CD4-positive, alpha-beta T cell treated with Interleukin-10 for 1 hour (primary cell): ENCODE data around the gene WDR20.
"Not testable (repeated sequence)": the region's sequence is repeated elsewhere in the genome, so short reads cannot be mapped to it uniquely, and the experiment has no call there.

Experiments used
- DNase-seq: peaks from one replicate; pipeline ENCODE4 v3.0.0-alpha.2; 2020

WDR20 gene

GRCh38 chr14:102222751-102223150, 83.1 kb downstream of the WDR20 start:
- no peak for DNase-seq

- DNase-seq, result no peak
These were observed 84.0 kb downstream of the WDR20 start for GRCh38 chr14:102223682-102224081.

- DNase-seq, result no peak
These were observed 85.7 kb downstream of the WDR20 start for GRCh38 chr14:102225386-102225785.

GRCh38 chr14:102225936-102226335, 86.2 kb downstream of the WDR20 start:
- no peak for DNase-seq

DNA sequence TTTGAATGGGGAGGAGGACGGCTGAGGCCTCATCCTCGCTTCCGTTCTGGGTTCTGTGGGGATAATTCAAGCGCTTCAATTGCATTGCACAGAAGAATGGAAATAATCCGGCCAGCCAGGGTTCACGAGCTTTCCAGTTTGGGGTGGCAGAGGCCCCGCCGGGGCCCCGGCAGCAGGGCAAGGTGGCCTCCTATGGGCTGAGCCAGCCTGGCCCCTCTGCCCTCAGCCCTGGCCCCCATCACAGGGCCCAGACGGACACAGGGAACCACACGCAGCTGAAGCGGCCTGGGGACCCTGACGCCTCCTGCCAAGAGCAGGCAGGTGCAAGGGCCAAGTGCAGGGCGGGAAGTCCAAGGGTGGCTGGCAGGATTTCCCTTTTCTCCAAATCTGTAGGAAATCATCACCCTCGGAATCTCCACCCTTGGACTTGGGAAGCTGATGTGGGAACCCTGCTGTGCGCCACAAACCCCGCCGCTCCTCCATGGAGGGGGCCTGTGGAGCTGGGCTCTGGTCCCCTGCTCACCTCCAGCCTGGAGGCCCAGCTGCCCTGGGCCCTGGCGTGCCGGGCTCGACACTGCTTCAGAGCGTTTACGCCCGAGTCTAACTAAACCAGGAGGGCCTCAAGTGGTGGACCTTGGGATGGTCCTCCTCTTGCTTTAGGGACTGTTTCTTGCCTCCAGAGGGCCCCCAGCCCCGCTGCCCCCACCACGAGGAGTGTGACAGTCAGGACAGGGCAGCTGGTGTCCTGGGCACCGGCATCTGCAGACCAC, 86.8 kb downstream of the WDR20 start:
- no peak for DNase-seq

- DNase-seq, result no peak
These were observed 87.7 kb downstream of the WDR20 start for GRCh38 chr14:102227184-102227964.

DNA sequence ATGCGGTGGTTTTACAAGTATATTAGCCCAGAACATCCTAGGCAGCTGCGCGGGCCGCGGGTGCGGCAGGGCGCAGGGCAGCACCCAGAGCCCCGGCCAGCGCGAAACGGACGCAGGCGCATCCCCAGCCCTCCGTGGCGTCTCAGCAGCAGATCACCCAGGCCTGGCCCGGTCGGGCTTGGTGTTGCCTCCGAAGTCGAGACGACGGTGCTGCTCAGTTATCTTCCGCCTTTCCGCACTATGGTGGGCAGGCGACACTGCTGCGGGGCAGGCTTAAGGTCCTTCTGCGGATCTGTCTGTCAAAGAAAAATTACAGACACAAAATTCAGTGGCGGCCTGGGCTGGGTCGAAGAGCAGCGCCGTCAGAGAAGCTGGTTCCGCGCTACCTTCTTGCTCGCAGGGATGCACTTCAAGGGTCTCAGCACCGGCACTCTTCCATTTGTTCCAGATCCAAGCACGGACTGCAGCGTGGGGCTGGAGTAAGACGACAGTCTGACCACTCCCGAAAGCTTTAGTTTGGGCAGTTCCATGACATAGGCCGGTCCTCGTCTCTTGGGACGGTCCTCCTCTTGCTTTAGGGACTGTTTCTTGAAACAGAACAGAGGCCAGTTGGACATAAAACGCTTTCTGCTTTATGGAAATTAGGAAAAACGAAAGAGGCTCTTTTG, 89.5 kb downstream of the WDR20 start:
- DNase-seq, result no peak

- no peak for DNase-seq
These were observed 90.0 kb downstream of the WDR20 start for GRCh38 chr14:102229739-102230092.

GRCh38 chr14:102230481-102231210, 90.9 kb downstream of the WDR20 start:
- no peak for DNase-seq

DNA sequence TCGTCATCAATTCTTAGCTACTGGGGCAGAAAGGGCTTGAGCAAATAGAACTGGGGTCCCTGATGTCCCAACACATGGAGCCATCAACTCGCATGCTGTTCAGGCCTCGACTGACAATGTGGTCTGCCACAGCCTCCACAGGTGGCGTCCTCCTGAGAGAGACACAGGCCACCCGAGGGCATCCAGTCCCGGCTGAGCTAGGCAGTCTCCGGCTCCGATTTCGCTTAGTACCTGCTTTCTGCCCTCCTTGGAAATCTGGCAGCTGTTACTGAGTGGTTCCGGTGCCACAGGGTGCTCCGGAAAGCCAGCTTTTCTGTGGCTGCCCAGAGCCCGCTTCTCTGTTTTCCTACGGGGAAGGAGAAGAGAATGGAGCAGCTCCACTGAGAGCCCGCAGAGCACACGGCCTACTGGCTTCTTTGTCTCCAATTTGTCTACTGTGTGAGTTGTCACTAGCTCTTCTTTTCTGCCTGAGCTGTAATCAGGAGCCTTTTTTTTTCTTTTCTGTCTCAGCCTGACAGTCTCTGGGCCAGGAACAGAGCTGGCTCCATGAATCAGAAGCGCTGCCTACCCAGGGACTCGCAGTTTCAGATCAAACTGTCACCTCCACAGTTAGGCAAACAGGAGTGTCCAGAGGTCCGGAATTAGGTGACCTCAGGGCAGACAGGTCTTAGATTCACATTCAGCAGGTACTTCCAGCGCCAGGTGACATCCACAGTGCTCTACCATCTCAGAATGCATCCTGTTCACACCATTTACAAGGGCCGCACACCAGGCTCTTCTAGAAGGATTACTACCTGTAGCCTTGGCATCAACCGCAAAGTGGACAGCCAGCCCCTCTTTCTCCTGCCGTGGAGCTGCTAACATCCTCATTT, 92.0 kb downstream of the WDR20 start:
- no peak for DNase-seq

DNA sequence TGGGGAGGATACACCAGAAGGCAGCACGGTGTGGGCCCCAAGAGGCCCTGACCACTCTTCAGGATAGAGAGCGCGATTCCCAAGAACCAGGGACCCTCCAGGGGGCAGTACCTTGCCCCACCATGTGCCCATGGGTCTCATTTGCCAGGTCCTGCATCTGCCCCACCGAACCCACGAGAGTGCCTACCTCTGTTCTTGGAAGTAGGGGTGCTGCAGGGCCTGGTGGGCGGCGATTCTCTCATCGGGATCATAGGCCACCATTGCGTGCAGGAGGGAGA, 92.6 kb downstream of the WDR20 start:
- DNase-seq, result no peak

- DNase-seq, result no peak
These were observed 93.4 kb downstream of the WDR20 start for GRCh38 chr14:102233081-102233480.

DNA sequence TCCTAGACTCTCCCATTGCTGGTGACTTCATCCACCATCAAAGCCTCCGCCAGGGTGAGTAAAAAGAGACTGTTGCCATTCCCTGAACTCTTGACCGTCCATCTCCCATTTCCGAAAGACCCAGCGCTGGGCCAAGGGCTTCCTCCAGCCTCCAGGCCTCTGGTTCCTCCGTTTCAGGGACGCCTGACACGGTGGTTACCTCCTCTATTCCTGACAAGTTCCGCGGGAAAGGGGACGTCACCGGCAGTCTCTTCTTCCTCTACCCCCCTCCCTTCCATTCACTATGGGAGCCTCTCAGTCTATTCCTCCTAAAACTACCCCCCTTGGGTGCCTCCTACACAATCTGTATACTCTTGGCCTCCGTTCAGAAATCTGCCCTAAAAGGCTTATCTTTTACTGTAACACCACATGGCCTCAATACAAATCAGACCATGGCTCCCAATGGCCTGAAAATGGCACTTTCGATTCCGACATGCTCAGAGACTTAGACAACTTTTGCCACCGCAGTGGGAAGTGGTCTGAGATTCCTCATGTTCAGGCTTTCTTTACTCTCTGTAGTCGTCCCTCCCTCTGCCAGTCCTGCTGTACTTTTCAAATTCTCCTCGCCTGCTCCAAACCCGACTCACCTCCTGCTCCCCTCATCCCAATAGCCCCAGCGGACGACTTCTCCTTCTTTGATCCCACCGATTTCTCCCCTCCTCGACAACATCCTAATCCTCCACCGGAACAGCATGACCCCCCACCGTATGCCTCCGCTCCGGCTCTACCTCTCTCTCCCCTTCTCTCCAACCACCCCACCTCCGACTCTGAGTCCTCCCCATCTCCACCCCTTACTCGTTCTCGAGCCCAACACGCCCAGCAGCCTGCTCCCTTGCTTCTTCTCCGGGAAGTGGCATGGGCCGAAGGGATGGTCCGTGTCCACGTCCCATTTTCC, 94.9 kb downstream of the WDR20 start:
- DNase-seq, result no peak

DNA sequence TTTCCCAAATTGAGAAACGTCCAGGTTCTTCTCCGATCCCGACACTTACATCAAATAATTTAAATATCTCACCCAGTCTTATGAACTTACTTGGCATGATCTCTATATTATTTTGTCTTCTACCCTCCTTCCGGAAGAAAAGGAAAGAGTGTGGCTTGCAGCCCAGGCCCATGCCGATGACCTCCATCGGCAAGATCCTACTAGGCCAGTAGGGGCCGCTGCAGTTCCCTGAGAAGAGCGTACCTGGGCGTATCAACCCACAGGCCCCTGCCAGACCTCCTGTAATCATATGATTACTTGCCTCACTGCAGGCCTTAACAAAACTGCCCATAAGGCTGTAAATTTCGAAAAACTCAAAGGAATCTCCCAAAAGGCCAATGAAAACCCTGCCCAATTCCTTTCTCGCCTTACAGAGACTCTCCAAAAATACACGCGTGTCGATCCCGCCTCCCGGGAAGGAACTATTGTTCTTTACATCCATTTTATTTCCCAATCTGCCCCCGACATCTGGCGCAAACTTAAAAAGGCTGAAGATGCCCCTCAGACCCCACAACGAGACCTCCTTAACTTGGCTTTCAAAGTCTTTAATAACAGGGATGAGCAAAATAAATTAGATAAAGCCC, 95.7 kb downstream of the WDR20 start:
- DNase-seq, result peak; percentile 77

DNA sequence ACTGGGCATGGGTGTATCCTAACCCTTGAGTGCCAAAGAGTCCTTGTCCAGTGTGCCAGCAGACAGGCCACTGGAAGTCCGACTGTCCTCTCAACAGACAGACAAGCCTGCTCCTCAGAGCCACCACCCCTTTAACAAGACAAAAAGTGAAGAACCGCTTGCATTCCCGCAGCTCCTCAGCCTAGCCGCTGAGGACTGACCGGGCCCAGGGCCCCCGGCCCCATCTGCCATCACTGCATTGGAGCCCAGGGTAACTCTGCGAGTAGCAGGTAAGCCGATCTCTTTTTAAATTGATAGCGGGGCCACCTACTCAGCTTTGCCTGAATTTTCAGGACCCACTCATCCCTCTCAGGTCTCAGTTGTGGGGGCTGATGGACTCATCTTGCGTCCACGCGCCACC, 96.3 kb downstream of the WDR20 start:
- DNase-seq, result no peak

- DNase-seq, result no peak
These were observed 98.4 kb downstream of the WDR20 start for GRCh38 chr14:102238131-102238530.

GRCh38 chr14:102238766-102239165, 99.1 kb downstream of the WDR20 start:
- no peak for DNase-seq

DNA sequence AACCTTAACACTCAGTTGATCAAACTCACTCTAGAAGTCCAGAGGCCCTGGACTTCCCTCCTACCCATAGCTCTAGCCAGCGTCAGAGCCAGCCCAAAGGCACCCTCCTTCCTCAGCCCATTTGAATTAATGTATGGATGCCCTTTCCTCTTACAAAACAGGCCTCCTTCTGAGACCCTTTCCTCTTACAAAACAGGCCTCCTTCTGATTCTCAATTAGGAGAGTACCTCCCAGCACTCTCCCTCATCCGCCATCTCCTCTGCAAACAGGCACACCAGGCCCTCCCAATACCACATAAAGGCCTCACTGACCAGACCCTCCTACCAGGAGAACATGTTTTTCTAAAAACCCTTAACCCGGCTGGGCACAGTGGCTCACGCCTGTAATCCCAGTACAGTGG, 99.5 kb downstream of the WDR20 start:
- no peak for DNase-seq

DNA sequence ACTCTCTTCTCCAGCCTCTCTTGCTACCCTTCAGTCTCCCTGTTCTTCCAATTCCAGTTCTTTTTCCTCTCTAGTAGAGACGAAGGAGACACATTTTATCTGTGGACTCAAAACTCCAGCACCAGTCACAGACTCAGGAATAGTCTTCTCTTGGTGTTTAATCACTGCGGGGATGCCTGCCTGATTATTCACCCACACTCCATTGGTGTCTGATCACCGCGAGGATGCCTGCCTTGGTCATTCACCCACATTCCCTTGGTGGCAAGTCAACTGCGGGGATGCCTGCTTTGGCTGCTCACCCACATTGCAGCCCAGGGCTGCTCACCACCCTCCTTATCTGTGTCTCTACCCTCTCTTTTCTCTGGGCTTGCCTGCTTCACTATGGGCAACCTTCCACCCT, 100.8 kb downstream of the WDR20 start:
- not testable (repeated sequence) for DNase-seq

DNA sequence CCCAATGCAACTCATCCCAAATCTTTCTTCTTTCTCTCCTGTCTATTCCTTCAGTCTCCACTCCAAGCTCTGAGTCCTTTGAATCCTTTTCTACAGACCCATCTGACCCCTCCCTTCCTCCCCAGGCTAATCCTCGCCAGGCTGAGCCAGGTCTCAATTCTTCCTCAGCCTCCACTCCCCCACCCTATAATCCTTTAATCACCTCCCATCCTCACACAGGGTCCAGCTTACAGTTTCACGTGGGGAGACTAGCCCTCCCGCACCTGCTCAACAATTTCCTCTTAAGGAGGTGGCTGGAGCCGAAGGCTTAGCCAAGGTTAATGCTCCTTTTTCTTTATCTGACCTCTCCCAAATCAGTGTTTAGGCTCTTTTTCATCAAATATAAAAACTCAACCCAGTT, 101.5 kb downstream of the WDR20 start:
- no peak for DNase-seq

DNA sequence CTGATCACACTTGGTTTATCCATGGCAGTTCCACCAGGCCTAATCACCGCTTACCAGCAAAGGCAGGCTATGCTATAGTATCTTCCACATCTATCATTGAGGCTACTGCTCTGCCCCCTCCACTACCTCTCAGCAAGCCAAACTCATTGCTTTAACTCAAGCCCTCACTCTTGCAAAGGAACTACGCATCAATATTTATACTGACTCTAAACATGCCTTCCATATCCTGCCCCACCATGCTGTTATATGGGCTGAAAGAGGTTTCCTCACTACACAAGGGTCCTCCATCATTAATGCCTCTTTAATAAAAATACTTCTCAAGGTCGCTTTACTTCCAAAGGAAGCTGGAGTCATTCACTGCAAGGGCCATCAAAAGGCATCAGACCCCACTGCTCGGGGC, 104.1 kb downstream of the WDR20 start:
- not testable (repeated sequence) for DNase-seq
